KMS-11 (cell line): ENCODE measurements around the gene ASCL5.

ENCODE experiments used
- H2AFZ ChIP-seq: fragments of 200-600 bp; sonication (generic); 2 replicates; pipeline ENCODE4 v1.6.1; 2016; ENCODE audit warnings: antibody characterized with exemption, mixed run types, low read depth
- H3K27ac ChIP-seq: fragments of 200-600 bp; sonication (generic); 2 replicates; pipeline ENCODE4 v1.6.1; 2016; ENCODE audit warnings: mild to moderate bottlenecking, mixed run types
- H3K27me3 ChIP-seq: fragments of 200-600 bp; sonication (generic); 2 replicates; pipeline ENCODE4 v1.6.1; 2017; ENCODE audit warnings: mild to moderate bottlenecking, low read depth, mixed run types, moderate library complexity; ENCODE audit not compliant: insufficient read depth
- H3K36me3 ChIP-seq: fragments of 200-600 bp; sonication (generic); 2 replicates; pipeline ENCODE4 v1.6.1; 2017; ENCODE audit warnings: mild to moderate bottlenecking, mixed run types; ENCODE audit not compliant: insufficient read depth
- H3K4me1 ChIP-seq: fragments of 200-600 bp; sonication (generic); 2 replicates; pipeline ENCODE4 v1.6.1; 2016; ENCODE audit warnings: mild to moderate bottlenecking, low read depth, mixed run types; ENCODE audit not compliant: poor library complexity, severe bottlenecking
- H3K4me2 ChIP-seq: fragments of 200-600 bp; sonication (generic); 2 replicates; pipeline ENCODE4 v1.7.0; 2016; ENCODE audit warnings: mild to moderate bottlenecking, mixed run types
- H3K4me3 ChIP-seq: fragments of 200-600 bp; sonication (generic); IDR thresholded peaks from 2 replicates; pipeline ENCODE4 v1.6.1; 2017; ENCODE audit warnings: low read depth, low read length, mixed read lengths; ENCODE audit not compliant: insufficient read depth
- H3K79me2 ChIP-seq: fragments of 200-600 bp; sonication (generic); 2 replicates; pipeline ENCODE4 v1.6.1; 2016; ENCODE audit warnings: low read depth, mixed run types; ENCODE audit not compliant: insufficient read depth
- H3K9ac ChIP-seq: fragments of 200-600 bp; sonication (generic); 2 replicates; pipeline ENCODE4 v1.6.1; 2016; ENCODE audit warnings: mild to moderate bottlenecking, mixed run types
- H4K20me1 ChIP-seq: fragments of 200-600 bp; sonication (generic); 2 replicates; pipeline ENCODE4 v1.6.1; 2016; ENCODE audit warnings: mild to moderate bottlenecking, mixed run types; ENCODE audit not compliant: insufficient read depth
- CTCF ChIP-seq: fragments of 200-600 bp; sonication (generic); conservative IDR thresholded peaks from 2 replicates; pipeline ENCODE4 v1.6.1; 2017; ENCODE audit warnings: low read depth, mild to moderate bottlenecking, antibody characterized with exemption, low read length, moderate library complexity, mixed read lengths

ASCL5 gene

GRCh38 chr1:201140941-201141260, 13.9 kb upstream of the ASCL5 start:
- H2AFZ ChIP-seq, result no peak overlapping the region
- no peak overlapping the region for H3K4me3 ChIP-seq
- no peaks in the 10 kb centered on the region for H3K27me3 ChIP-seq
- TF ChIP-seq CTCF, result no peak
- peaks cover 4% of the 10 kb centered on the region; the same call in 1 of the 2 replicates for H3K36me3 ChIP-seq
- H3K4me1 ChIP-seq, result no peaks in the 10 kb centered on the region
- H4K20me1 ChIP-seq, result no peaks in the 10 kb centered on the region
- no peak overlapping the region for H3K9ac ChIP-seq
- H3K27ac ChIP-seq, result no peak overlapping the region
- no peaks in the 10 kb centered on the region for H3K79me2 ChIP-seq
- H3K4me2 ChIP-seq, result no peak overlapping the region

- Histone ChIP-seq H3K36me3 (peaks cover 4% of the 10 kb centered on the region; the same call in 1 of the 2 replicates), H3K27me3 (no peaks in the 10 kb centered on the region), H3K79me2 (no peaks in the 10 kb centered on the region), H3K27ac (no peak overlapping the region), H2AFZ (no peak overlapping the region), H4K20me1 (no peaks in the 10 kb centered on the region), H3K9ac (no peak overlapping the region), H3K4me3 (no peak overlapping the region), H3K4me1 (no peaks in the 10 kb centered on the region), H3K4me2 (no peak overlapping the region)
- TF ChIP-seq CTCF, result no peak
These were observed 13.4 kb upstream of the ASCL5 start for GRCh38 chr1:201140235-201140940.

GRCh38 chr1:201139756-201140155, 12.8 kb upstream of the ASCL5 start:
- H2AFZ ChIP-seq, result no peak overlapping the region
- no peak overlapping the region for H3K4me3 ChIP-seq
- H3K4me2 ChIP-seq, result no peak overlapping the region
- H3K4me1 ChIP-seq, result no peaks in the 10 kb centered on the region
- H3K9ac ChIP-seq, result no peak overlapping the region
- H3K36me3 ChIP-seq, result peaks cover 2% of the 10 kb centered on the region; the same call in 1 of the 2 replicates
- TF ChIP-seq CTCF, result no peak
- no peaks in the 10 kb centered on the region for H3K27me3 ChIP-seq
- no peak overlapping the region for H3K27ac ChIP-seq
- H4K20me1 ChIP-seq, result no peaks in the 10 kb centered on the region
- no peaks in the 10 kb centered on the region for H3K79me2 ChIP-seq

GRCh38 chr1:201139306-201139705, 12.3 kb upstream of the ASCL5 start:
- no peak overlapping the region for H3K4me3 ChIP-seq
- H3K4me1 ChIP-seq, result no peaks in the 10 kb centered on the region
- H2AFZ ChIP-seq, result no peak overlapping the region
- H3K9ac ChIP-seq, result no peak overlapping the region
- TF ChIP-seq CTCF, result no peak
- H4K20me1 ChIP-seq, result no peaks in the 10 kb centered on the region
- H3K79me2 ChIP-seq, result no peaks in the 10 kb centered on the region
- H3K36me3 ChIP-seq, result no peaks in the 10 kb centered on the region
- no peak overlapping the region for H3K4me2 ChIP-seq
- no peaks in the 10 kb centered on the region for H3K27me3 ChIP-seq
- no peak overlapping the region for H3K27ac ChIP-seq
